Gastrocnemius medialis (tissue), 4 donors: ENCODE data around the gene RAB20. TPM values are rescaled to one million over a fixed set of nuclear protein-coding genes. Genes with fewer than 3 reads are reported as not detected.

ENCODE experiments used
- ATAC-seq, 2 donors: fragments of 150-250 bp; one replicate each; pipeline ENCODE4 v1.9.1; 2016
- DNase-seq, 2 donors: peaks; one replicate each; pipeline ENCODE4 v3.0.0-alpha.2; 2019
- H3K27ac ChIP-seq, 4 donors: fragments of 200-600 bp; sonication (generic); 1 replicate in 1 of 4; 2 replicates in 3 of 4; pipeline ENCODE4 v1.5.1; 2016 to 2018; ENCODE audit warnings: mild to moderate bottlenecking in 2 of 4, moderate library complexity in 1 of 4
- H3K27me3 ChIP-seq, 3 donors: fragments of 200-600 bp; sonication (generic) in 2 of 3; 1 replicate in 1 of 3; 2 replicates in 2 of 3; pipeline versions ENCODE4 v1.5.1 to v1.6.0; 2016 to 2019; ENCODE audit warnings: mild to moderate bottlenecking in 1 of 3, moderate library complexity in 1 of 3
- H3K36me3 ChIP-seq, 2 donors: fragments of 200-600 bp; sonication (generic) in 1 of 2; one replicate each; pipeline ENCODE4 v1.5.1; 2017 to 2018
- H3K4me1 ChIP-seq, 2 donors: fragments of 200-600 bp; sonication (generic) in 1 of 2; one replicate each; pipeline ENCODE4 v1.5.1; 2016 to 2017; ENCODE audit warnings: mild to moderate bottlenecking in 2 of 2
- H3K4me3 ChIP-seq, 4 donors: fragments of 200-600 bp; sonication (generic) in 3 of 4; 1 replicate in 1 of 4; 2 replicates in 3 of 4; pipeline ENCODE4 v1.5.1; 2016 to 2019; ENCODE audit warnings: mild to moderate bottlenecking in 2 of 4
- H3K9me3 ChIP-seq, 3 donors: fragments of 200-600 bp; sonication (generic) in 2 of 3; 1 replicate in 1 of 3; 2 replicates in 2 of 3; pipeline ENCODE4 v1.5.1; 2016 to 2019
- POLR2A ChIP-seq, 2 donors: fragments of 450-650 bp; IDR thresholded peaks; one replicate each; pipeline ENCODE4 v1.6.1; 2017; ENCODE audit warnings: antibody characterized with exemption in 2 of 2, mild to moderate bottlenecking in 2 of 2, moderate library complexity in 2 of 2
- in situ Hi-C, 4 donors: fragments of 200-750 bp; cut with MboI; loops; one replicate each; pipeline versions ENCODE4 v1.15.0 to v1.8.0; 2017; ENCODE audit warnings: low sequenced_read_pairs in 4 of 4
- intact Hi-C: fragments of 100-400 bp; cut with DNase I; formaldehyde crosslinking; loops from one replicate; pipeline ENCODE4 v1.15.1; 2023; ENCODE audit warnings: low total_unique reads
- total RNA-seq, 4 donors: library from RNA; depleted of rRNA; stranded (reverse); fragments of >200 nt; gene quantifications; one replicate each; pipeline versions ENCODE4 v1.1.0 to v1.2.3, GENCODE V29; 2016
- TF ChIP-seq, protein P1 (sequence below), 5 experiments: fragments of 450-650 bp in 3 of 5; fragments of 200-600 bp in 2 of 5; sonication (generic) in 2 of 5; IDR thresholded peaks in 4 of 5; conservative IDR thresholded peaks in 1 of 5; 1 replicate in 4 of 5; 2 replicates in 1 of 5; pipeline ENCODE4 v1.5.1; 2016 to 2019; ENCODE audit warnings: antibody characterized with exemption in 5 of 5, mild to moderate bottlenecking in 3 of 5, moderate library complexity in 3 of 5

The RAB20 gene
- total RNA-seq, 4 donors from 2014 or later: 0.31 to 9.1 (median 2.0) TPM

- peak overlapping the region in 3 of 4 donors; percentile 33 to 39 (median 35) for H3K27ac ChIP-seq
- peaks cover 3 to 7% of the 10 kb centered on the region in 2 donors for H3K4me1 ChIP-seq
- ATAC-seq: no peak
- intact Hi-C loops (no loop called here), in situ Hi-C loops (no loop called here)
- H3K36me3 ChIP-seq: peaks cover 0 to 16% of the 10 kb centered on the region in 2 donors
- no peaks in the 10 kb centered on the region for H3K27me3 ChIP-seq
- TF ChIP-seq, protein P1, sequence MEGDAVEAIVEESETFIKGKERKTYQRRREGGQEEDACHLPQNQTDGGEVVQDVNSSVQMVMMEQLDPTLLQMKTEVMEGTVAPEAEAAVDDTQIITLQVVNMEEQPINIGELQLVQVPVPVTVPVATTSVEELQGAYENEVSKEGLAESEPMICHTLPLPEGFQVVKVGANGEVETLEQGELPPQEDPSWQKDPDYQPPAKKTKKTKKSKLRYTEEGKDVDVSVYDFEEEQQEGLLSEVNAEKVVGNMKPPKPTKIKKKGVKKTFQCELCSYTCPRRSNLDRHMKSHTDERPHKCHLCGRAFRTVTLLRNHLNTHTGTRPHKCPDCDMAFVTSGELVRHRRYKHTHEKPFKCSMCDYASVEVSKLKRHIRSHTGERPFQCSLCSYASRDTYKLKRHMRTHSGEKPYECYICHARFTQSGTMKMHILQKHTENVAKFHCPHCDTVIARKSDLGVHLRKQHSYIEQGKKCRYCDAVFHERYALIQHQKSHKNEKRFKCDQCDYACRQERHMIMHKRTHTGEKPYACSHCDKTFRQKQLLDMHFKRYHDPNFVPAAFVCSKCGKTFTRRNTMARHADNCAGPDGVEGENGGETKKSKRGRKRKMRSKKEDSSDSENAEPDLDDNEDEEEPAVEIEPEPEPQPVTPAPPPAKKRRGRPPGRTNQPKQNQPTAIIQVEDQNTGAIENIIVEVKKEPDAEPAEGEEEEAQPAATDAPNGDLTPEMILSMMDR (IDR thresholded peaks at IDR 0.05 in 4 of 5, conservative IDR thresholded peaks at IDR 0.05 in 1 of 5): no peak
- no peak for TF ChIP-seq POLR2A (IDR thresholded peaks at IDR 0.05)
- no peaks in the 10 kb centered on the region for H3K9me3 ChIP-seq
- H3K4me3 ChIP-seq: no peak overlapping the region
- no peak for DNase-seq
Measured at GRCh38 chr13:110477706-110478245, 83.7 kb downstream of the RAB20 start.

DNA sequence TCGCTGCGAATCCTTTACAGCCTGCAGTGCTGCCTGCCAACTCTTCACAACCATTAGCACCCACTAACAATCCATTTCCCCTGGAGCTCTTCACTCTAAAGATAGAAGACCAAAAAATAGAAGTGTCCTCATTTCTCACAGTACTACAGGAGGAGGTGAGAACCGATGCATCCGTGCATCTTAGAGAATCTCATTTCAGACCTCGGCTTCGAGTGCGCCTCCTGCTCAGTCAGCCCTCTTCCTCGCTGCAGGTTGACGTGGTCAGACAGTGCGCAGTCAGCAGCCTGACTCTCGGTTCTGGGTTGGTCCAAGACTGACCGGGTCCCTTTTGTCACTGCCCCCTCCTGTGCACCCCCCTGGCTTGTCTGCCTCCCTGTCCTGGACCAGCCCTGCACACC lies 85.3 kb downstream of the RAB20 start:
- ATAC-seq (no peak), DNase-seq (no peak)
- in situ Hi-C loops (no loop called here), intact Hi-C loops (no loop called here)
- Histone ChIP-seq H3K4me1 (peaks cover 4 to 7% of the 10 kb centered on the region in 2 donors), H3K4me3 (no peak overlapping the region), H3K27me3 (no peaks in the 10 kb centered on the region), H3K9me3 (no peaks in the 10 kb centered on the region), H3K27ac (no peak overlapping the region), H3K36me3 (peaks cover 0 to 13% of the 10 kb centered on the region in 2 donors)
- TF ChIP-seq, protein P1 (IDR thresholded peaks at IDR 0.05 in 4 of 5, conservative IDR thresholded peaks at IDR 0.05 in 1 of 5): no peak
- TF ChIP-seq POLR2A (IDR thresholded peaks at IDR 0.05): no peak

- H3K36me3 ChIP-seq: peaks cover 0 to 13% of the 10 kb centered on the region in 2 donors
- H3K27ac ChIP-seq: no peak overlapping the region
Measured at GRCh38 chr13:110475550-110476219, 85.8 kb downstream of the RAB20 start.

DNA sequence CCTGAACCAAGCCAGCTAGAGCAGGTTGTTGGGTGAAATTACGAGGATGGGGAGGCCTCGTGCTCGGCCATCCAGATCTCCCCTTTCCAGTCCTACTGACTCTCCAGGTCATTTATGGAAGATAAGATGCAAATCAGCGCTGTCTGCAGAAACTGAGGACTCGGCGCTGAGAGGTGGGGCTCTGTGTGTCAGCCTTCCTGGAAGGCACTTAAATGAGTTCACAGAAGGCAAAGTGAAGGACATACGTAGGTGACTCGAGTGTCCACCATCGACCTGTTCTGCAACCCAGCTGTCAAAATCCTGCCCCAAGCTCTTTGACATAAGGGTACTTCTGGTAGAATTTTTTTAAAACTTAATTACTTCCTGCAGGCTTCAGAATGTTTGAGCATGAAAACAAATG lies 86.4 kb downstream of the RAB20 start:
- Histone ChIP-seq H3K36me3 (peaks cover 0 to 8% of the 10 kb centered on the region in 2 donors), H3K4me3 (no peak overlapping the region), H3K27ac (no peak overlapping the region), H3K27me3 (no peaks in the 10 kb centered on the region), H3K9me3 (no peaks in the 10 kb centered on the region), H3K4me1 (peaks cover 4 to 7% of the 10 kb centered on the region in 2 donors)
- in situ Hi-C loops: no loop called here
- TF ChIP-seq POLR2A (IDR thresholded peaks at IDR 0.05): no peak
- TF ChIP-seq, protein P1 (IDR thresholded peaks at IDR 0.05 in 4 of 5, conservative IDR thresholded peaks at IDR 0.05 in 1 of 5): no peak
- no peak for DNase-seq
- intact Hi-C loops: no loop called here
- no peak for ATAC-seq

More at GRCh38 chr13:110475550-110476219, 85.8 kb downstream of the RAB20 start:
- H3K4me3 ChIP-seq: no peak overlapping the region
- H3K27me3 ChIP-seq: no peaks in the 10 kb centered on the region
- DNase-seq (no peak), ATAC-seq (no peak)
- in situ Hi-C loops (no loop called here), intact Hi-C loops (no loop called here)
- H3K9me3 ChIP-seq: no peaks in the 10 kb centered on the region
- no peak for TF ChIP-seq POLR2A (IDR thresholded peaks at IDR 0.05)
- TF ChIP-seq, protein P1 (IDR thresholded peaks at IDR 0.05 in 4 of 5, conservative IDR thresholded peaks at IDR 0.05 in 1 of 5): no peak
- H3K4me1 ChIP-seq: peaks cover 4 to 7% of the 10 kb centered on the region in 2 donors
